ENCODE results near the gene CD40. TPM values are rescaled to one million over a fixed set of nuclear protein-coding genes. Genes with fewer than 3 reads are reported as not detected.

CD40 gene
- total and polyA plus RNA-seq, 2 of the 8 experiments (the other 6 are each of a cell fraction or from before 2014, with no cell fraction given), result 14.5 to 18.8 TPM

GRCh38 chr20:46104262-46104661 lies 13.9 kb upstream of the CD40 start:
- Histone ChIP-seq H3K79me2 (ENCODE audit: control insufficient read depth in 1 of 2, insufficient read depth in 2 of 2, low read length in 2 of 2) (no peaks in the 10 kb centered on the region), H2BK15ac (ENCODE audit: low read length) (no peak overlapping the region), H3K4me2 (ENCODE audit: insufficient read depth in 1 of 2, low read depth in 2 of 2, low read length in 2 of 2) (no peak overlapping the region), H4K8ac (ENCODE audit: extremely low read depth, insufficient read depth, low read length) (no peak overlapping the region), H3K18ac (ENCODE audit: extremely low read depth, low read length) (no peak overlapping the region), H3K56ac (replicated peaks; ENCODE audit: insufficient read length, low read depth, low read length) (no peak overlapping the region), H2BK12ac (ENCODE audit: low read depth, low read length) (no peak overlapping the region), H3K23me2 (ENCODE audit: low read depth, low read length) (no peaks in the 10 kb centered on the region), H3K9ac (replicated peaks in 1 of 4; ENCODE audit: extremely low read depth in 1 of 4, low read depth in 3 of 4, low read length in 3 of 4) (no peak overlapping the region), H3K36me3 (ENCODE audit: control insufficient read depth in 2 of 4, insufficient read depth in 4 of 4, low read length in 3 of 4) (no peaks in the 10 kb centered on the region), H3K4ac (replicated peaks; ENCODE audit: insufficient read length, low read depth, low read length) (no peak overlapping the region), H2AFZ (ENCODE audit: low read length) (no peak overlapping the region), H3K23ac (ENCODE audit: insufficient read length) (no peak overlapping the region), H2BK5ac (ENCODE audit: low read depth, low read length) (no peak overlapping the region), H3K4me3 (ENCODE audit: extremely low read depth in 1 of 4, insufficient read depth in 2 of 4, low read depth in 3 of 4, low read length in 4 of 4) (no peak overlapping the region), H2BK20ac (ENCODE audit: low read length) (no peak overlapping the region), H3K27ac (ENCODE audit: low read depth, low read length) (no peak overlapping the region), H3K9me3 (ENCODE audit: insufficient read depth in 2 of 2, low read depth in 1 of 2, low read length in 1 of 2) (0 out of 4 replicates have a peak, but pooled peaks cover 0 to 2% of the 10 kb centered on the region in 2 experiments), H3K4me1 (replicated peaks in 1 of 4; ENCODE audit: control insufficient read depth in 3 of 4, insufficient read depth in 4 of 4, low read length in 3 of 4) (0 out of 7 replicates have a peak, but pooled peaks cover 0 to 5% (median under 1%) of the 10 kb centered on the region in 4 experiments), H4K20me1 (replicated peaks in 1 of 2; ENCODE audit: control insufficient read depth in 1 of 2, insufficient read depth in 2 of 2, low read length in 2 of 2) (no peaks in the 10 kb centered on the region), H4K5ac (ENCODE audit: insufficient read length, low read depth, low read length) (no peak overlapping the region), H4K91ac (replicated peaks; ENCODE audit: insufficient read length, low read length) (no peak overlapping the region), H3K14ac (ENCODE audit: insufficient read length) (no peak overlapping the region), H2BK120ac (replicated peaks; ENCODE audit: low read depth, low read length) (no peak overlapping the region), H2AK5ac (ENCODE audit: low read depth, low read length) (no peak overlapping the region), H3K79me1 (ENCODE audit: low read depth, low read length) (no peaks in the 10 kb centered on the region), H3K27me3 (replicated peaks in 1 of 4; ENCODE audit: control insufficient read depth in 3 of 4, extremely low read depth in 1 of 4, insufficient read depth in 3 of 4, low read length in 3 of 4) (peaks cover 0 to 9% (median 4%) of the 10 kb centered on the region in 4 experiments; a peak in 2 of 7 replicates)
- FAIRE-seq (no peak), DNase-seq (ENCODE audit: low read depth in 1 of 2, low spot score in 2 of 2) (no peak)
- WGBS, 2 experiments (ENCODE audit: extremely low coverage in 1 of 2, insufficient coverage in 1 of 2, insufficient read length in 1 of 2, insufficient replicate concordance in 2 of 2, low coverage in 1 of 2, low lambda C conversion rate in 2 of 2, missing lambda C conversion rate in 1 of 2), result 81% methylated on average over 3 of the region's 3 CpGs; no CpG with 5 or more reads in 1 of the 2 experiments
- CTCF ChIA-PET (ENCODE audit: partially characterized antibody), result interaction anchor here (0.7 to 1.6 kb wide), 4 partner anchors 27 to 90 kb away, joined by 3 to 6 read pairs (median 3); no protein-coding TSS in a partner anchor
- TF ChIP-seq RAD21 (IDR thresholded peaks at IDR 0.05 in 1 of 2, conservative IDR thresholded peaks at IDR 0.05 in 1 of 2; ENCODE audit: low read depth in 2 of 2, low read length in 2 of 2) (no peak), CEBPB (IDR thresholded peaks at IDR 0.05; ENCODE audit: low read depth, low read length) (no peak), HDAC2 (IDR thresholded peaks at IDR 0.05; ENCODE audit: borderline replicate concordance in 1 of 2, low read depth in 2 of 2, low read length in 2 of 2) (no peak), BRCA1 (IDR thresholded peaks at IDR 0.05; ENCODE audit: low read depth, low read length) (no peak)
- POLR2A ChIA-PET (ENCODE audit: partially characterized antibody), result interaction anchor here (1.0 kb wide), 1 partner anchor 16 kb away, joined by 3 read pairs; no protein-coding TSS in a partner anchor

Measured in H1 (cell line).